Smooth muscle cell (in vitro differentiated cells): ENCODE results near the gene SLIT1. TPM values are rescaled to one million over a fixed set of nuclear protein-coding genes. Genes with fewer than 3 reads are reported as not detected.

ENCODE experiments used
- DNase-seq: peaks from one replicate; lab custom pipeline; 2025; ENCODE audit not compliant: unreplicated experiment; lab: John Stamatoyannopoulos, UW
- H2AFZ ChIP-seq: fragments of 200-600 bp; sonication (generic); 2 replicates; pipeline ENCODE4 v1.6.0; 2016; ENCODE audit warnings: antibody characterized with exemption, low read depth, mild to moderate bottlenecking
- H3F3A ChIP-seq: fragments of 200-600 bp; sonication (generic); 2 replicates; pipeline ENCODE4 v1.6.0; 2017; ENCODE audit warnings: antibody characterized with exemption, low read depth
- H3K27ac ChIP-seq: fragments of 200-600 bp; sonication (generic); 2 replicates; pipeline ENCODE4 v1.5.1; 2016; ENCODE audit warnings: low read depth, mild to moderate bottlenecking
- H3K27me3 ChIP-seq: fragments of 200-600 bp; sonication (generic); 2 replicates; pipeline ENCODE4 v1.6.1; 2016; ENCODE audit warnings: low read depth, mild to moderate bottlenecking
- H3K36me3 ChIP-seq: fragments of 200-600 bp; sonication (generic); 2 replicates; pipeline ENCODE4 v1.5.1; 2016; ENCODE audit warnings: low read depth
- H3K4me1 ChIP-seq: fragments of 200-600 bp; sonication (generic); 2 replicates; pipeline ENCODE4 v1.5.1; 2016; ENCODE audit warnings: low read depth
- H3K4me2 ChIP-seq: fragments of 200-600 bp; sonication (generic); 2 replicates; pipeline ENCODE4 v1.6.0; 2016; ENCODE audit warnings: mild to moderate bottlenecking
- H3K4me3 ChIP-seq: fragments of 200-600 bp; sonication (generic); 2 replicates; pipeline ENCODE4 v1.5.1; 2016; ENCODE audit warnings: mild to moderate bottlenecking
- H3K79me2 ChIP-seq: fragments of 200-600 bp; sonication (generic); 2 replicates; pipeline ENCODE4 v1.6.0; 2016; ENCODE audit warnings: low read depth, mild to moderate bottlenecking
- H3K9ac ChIP-seq: fragments of 200-600 bp; sonication (generic); 2 replicates; pipeline ENCODE4 v1.6.0; 2016; ENCODE audit warnings: low read depth
- H3K9me3 ChIP-seq: fragments of 200-600 bp; sonication (generic); replicated peaks from 2 replicates; pipeline ENCODE4 v1.5.1; 2016; ENCODE audit warnings: low read depth
- H4K20me1 ChIP-seq: fragments of 200-600 bp; sonication (generic); 2 replicates; pipeline ENCODE4 v1.6.0; 2016; ENCODE audit warnings: low read depth
- WGBS: methylation state at CpG from one replicate; pipeline ENCODE4 v1.1.7; 2016; ENCODE audit warnings: low lambda C conversion rate; 5-methylcytosine and 5-hydroxymethylcytosine counted together
- polyA plus RNA-seq: library from polyadenylated mRNA; unstranded; fragments of >200 nt; fragmentation: Nextera tagmentation; extraction: Ambion mirVana; gene quantifications from 2 replicates; pipeline ENCODE4 v1.2.1, GENCODE V29; 2016
- total RNA-seq: library from RNA; depleted of rRNA; stranded (reverse); fragments of >200 nt; gene quantifications from 2 replicates; pipeline ENCODE4 v1.2.3, GENCODE V29; 2014
- TF ChIP-seq, protein P1 (sequence below): fragments of 200-600 bp; sonication (generic); IDR thresholded peaks from 2 replicates; pipeline ENCODE4 v1.5.1; 2017; ENCODE audit warnings: borderline replicate concordance, mild to moderate bottlenecking, antibody characterized with exemption; ENCODE audit not compliant: insufficient read depth, poor library complexity, severe bottlenecking

Gene SLIT1
- total and polyA plus RNA-seq, 2 experiments from 2014 or later: 0.15 TPM; not detected in 1

DNA sequence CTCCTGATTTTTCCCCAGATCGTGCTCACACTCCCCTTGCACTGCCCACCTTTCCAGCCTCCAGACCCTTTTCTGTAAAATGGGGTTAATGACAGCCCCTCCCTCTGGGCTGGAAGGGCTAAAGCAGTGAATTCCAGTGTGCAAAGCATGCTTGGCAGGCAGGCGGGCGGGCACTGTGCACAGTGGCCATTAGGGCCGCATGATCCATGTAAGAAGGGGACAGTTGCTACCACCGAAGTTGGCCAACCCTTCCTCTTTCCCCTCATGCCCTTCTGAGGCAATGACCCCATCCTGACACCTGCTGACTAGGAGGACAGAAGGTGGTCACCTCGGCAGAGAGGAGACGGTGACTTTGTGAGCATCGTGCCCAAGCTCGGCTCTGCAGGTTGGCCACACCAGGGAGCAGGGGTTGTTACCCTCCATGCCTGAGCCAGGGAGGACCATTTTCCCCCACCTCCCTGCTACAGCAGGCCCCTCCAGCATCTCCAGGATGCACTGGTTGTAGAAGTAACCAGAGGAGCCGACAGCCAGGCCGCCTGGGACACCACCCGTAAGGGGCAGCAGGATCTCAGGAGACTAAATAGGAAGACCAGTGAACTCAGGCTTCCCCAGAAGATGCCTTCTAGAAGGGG is 166.4 kb downstream of the SLIT1 start:
- WGBS: 93% methylated on average over 12 of the region's 12 CpGs
- H3K4me1 ChIP-seq: peaks cover 14% of the 10 kb centered on the region
- H3F3A ChIP-seq: no peaks in the 10 kb centered on the region
- H3K4me3 ChIP-seq: no peak overlapping the region
- H4K20me1 ChIP-seq: no peaks in the 10 kb centered on the region
- no peak for DNase-seq
- H3K4me2 ChIP-seq: no peak overlapping the region
- H3K9ac ChIP-seq: no peak overlapping the region
- no peak overlapping the region for H3K27ac ChIP-seq
- TF ChIP-seq, protein P1, sequence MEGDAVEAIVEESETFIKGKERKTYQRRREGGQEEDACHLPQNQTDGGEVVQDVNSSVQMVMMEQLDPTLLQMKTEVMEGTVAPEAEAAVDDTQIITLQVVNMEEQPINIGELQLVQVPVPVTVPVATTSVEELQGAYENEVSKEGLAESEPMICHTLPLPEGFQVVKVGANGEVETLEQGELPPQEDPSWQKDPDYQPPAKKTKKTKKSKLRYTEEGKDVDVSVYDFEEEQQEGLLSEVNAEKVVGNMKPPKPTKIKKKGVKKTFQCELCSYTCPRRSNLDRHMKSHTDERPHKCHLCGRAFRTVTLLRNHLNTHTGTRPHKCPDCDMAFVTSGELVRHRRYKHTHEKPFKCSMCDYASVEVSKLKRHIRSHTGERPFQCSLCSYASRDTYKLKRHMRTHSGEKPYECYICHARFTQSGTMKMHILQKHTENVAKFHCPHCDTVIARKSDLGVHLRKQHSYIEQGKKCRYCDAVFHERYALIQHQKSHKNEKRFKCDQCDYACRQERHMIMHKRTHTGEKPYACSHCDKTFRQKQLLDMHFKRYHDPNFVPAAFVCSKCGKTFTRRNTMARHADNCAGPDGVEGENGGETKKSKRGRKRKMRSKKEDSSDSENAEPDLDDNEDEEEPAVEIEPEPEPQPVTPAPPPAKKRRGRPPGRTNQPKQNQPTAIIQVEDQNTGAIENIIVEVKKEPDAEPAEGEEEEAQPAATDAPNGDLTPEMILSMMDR: no peak
- H3K27me3 ChIP-seq: no peaks in the 10 kb centered on the region
- H3K36me3 ChIP-seq: no peaks in the 10 kb centered on the region
- H3K79me2 ChIP-seq: no peaks in the 10 kb centered on the region
- H2AFZ ChIP-seq: no peak overlapping the region
- no peaks in the 10 kb centered on the region for H3K9me3 ChIP-seq

DNA sequence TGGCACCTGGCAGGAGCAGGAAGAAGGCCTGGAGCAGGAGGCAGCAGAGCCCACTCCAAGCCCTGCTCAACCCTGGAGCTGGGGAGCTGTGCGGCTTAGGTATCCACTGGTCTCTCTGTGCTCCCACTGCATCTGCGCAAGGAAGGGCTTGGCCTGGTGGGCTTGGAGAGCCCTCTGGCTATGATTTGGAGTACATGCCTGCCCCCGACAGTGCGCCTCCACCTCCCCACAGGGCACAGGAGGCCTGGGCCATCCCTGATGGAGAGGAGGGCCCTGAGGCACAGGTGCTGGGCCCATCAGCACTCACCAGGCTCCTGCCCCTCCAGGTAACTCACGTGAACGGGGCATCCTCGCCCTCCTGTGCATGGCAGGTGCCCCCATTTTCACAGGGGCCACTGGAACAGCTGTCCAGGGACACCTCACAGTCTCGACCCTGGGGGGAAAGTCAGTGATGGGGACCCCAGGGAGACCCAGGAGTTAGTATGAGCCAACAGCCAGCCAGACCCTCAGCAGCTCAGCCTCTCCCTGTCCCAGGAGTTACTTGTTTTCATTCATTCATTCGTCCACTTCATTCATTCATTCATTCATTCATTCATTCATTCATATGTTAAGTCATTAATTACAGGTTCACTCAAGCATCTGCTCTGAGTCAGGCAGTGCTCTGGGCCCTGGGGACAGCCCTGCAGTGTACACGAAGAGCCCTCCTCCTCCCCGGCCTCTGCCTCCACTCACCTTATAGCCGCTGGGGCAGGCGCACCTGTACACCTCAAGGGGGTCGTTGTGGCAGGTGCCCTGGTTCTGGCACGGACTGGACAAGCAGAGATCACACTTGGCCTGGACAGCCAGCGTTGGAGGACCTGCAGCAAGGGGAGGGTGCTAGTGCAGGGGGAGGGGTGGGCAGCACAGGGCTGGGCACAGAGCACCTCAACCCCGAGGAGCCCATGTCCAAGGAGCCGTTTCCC is 167.2 kb downstream of the SLIT1 start:
- Histone ChIP-seq H4K20me1 (no peaks in the 10 kb centered on the region), H2AFZ (no peak overlapping the region), H3K9ac (no peak overlapping the region), H3K4me3 (no peak overlapping the region), H3F3A (no peaks in the 10 kb centered on the region), H3K27me3 (no peaks in the 10 kb centered on the region), H3K4me2 (no peak overlapping the region), H3K79me2 (no peaks in the 10 kb centered on the region), H3K4me1 (peaks cover 14% of the 10 kb centered on the region), H3K36me3 (no peaks in the 10 kb centered on the region), H3K27ac (no peak overlapping the region), H3K9me3 (no peaks in the 10 kb centered on the region)
- 85% methylated on average over 14 of the region's 18 CpGs for WGBS
- TF ChIP-seq, protein P1: no peak
- no peak for DNase-seq

DNA sequence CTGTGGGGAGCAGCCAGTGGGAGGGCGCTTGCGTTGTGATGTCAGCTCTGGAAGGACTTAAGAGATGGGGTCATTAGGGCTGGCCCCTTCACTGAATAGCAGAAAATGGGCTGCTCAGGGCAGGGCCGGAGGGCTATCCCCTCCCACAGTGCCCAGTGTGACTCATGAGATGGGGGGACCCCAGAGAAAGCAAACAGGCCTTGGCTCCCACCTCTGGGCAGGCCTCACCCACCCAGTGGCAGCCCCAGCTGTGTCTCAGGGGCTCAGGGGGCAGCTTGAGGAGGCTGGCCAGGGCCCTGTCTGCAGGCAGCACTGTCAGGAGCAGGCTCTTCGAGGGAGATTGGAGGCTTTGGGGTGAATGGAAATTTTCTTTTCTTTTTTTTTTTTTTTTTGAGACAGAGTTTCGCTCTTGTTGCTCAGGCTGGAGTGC is 168.3 kb downstream of the SLIT1 start:
- no peaks in the 10 kb centered on the region for H3F3A ChIP-seq
- no peaks in the 10 kb centered on the region for H3K27me3 ChIP-seq
- H3K9ac ChIP-seq: no peak overlapping the region
- 90% methylated on average over 5 of the region's 5 CpGs for WGBS
- TF ChIP-seq, protein P1: no peak
- H3K27ac ChIP-seq: no peak overlapping the region
- no peaks in the 10 kb centered on the region for H3K36me3 ChIP-seq
- H3K79me2 ChIP-seq: no peaks in the 10 kb centered on the region
- H3K4me2 ChIP-seq: no peak overlapping the region
- H2AFZ ChIP-seq: no peak overlapping the region
- no peak for DNase-seq
- H3K4me1 ChIP-seq: peaks cover 14% of the 10 kb centered on the region
- H3K9me3 ChIP-seq: no peaks in the 10 kb centered on the region
- no peaks in the 10 kb centered on the region for H4K20me1 ChIP-seq
- no peak overlapping the region for H3K4me3 ChIP-seq
